Measurements from ENCODE around the gene MRPL48. TPM values are rescaled to one million over a fixed set of nuclear protein-coding genes. Genes with fewer than 3 reads are reported as not detected.

The MRPL48 gene
- total RNA-seq, 1 donor from 2014 or later = 35.6 TPM

DNA sequence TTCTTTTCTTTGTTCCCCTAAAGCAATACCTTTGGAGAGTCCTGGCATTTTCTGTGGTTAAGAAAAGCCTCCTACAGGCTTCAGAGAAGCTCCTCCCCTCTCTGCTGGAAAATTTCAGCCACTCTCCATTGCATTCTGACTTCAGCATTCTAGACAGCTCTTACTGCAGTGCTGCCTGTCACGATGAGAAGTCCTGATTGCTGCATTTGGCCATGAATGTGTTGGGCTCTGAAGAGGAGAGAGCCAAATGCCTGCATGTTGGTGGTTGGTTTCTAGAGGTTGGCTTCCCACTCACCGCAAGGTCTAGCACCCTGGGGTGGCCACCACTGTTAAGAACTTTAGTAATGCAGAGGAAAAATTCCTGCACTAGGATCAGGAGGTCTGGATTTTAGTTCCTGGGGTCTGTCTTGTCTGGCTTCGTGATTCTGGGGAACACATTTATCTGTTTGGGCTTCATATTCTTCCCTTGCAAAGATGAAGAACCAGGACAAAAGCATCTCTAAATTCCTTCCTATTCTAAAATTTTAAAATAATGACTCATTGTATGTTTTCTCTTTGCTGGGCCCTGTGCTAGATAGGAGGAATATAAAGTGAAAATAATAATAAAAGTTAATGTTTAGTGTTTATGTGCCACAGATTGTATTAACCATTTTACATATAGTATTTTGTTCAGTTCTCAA is 50.9 kb downstream of the MRPL48 start:
- peaks cover 13% of the 10 kb centered on the region for H3K36me3 ChIP-seq
- H3K9me3 ChIP-seq (replicated peaks) = no peaks in the 10 kb centered on the region
- DNase-seq = no peak
- no peak overlapping the region for H3K4me3 ChIP-seq
- intact Hi-C loops (cut with micrococcal nuclease) = no loop called here
- H3K4me1 ChIP-seq = peaks cover 13% of the 10 kb centered on the region
- peak overlapping the region; percentile 34 for H3K27ac ChIP-seq (replicated peaks)
- no peaks in the 10 kb centered on the region for H3K27me3 ChIP-seq (ENCODE audit: low read depth)
- TF ChIP-seq, protein P1, sequence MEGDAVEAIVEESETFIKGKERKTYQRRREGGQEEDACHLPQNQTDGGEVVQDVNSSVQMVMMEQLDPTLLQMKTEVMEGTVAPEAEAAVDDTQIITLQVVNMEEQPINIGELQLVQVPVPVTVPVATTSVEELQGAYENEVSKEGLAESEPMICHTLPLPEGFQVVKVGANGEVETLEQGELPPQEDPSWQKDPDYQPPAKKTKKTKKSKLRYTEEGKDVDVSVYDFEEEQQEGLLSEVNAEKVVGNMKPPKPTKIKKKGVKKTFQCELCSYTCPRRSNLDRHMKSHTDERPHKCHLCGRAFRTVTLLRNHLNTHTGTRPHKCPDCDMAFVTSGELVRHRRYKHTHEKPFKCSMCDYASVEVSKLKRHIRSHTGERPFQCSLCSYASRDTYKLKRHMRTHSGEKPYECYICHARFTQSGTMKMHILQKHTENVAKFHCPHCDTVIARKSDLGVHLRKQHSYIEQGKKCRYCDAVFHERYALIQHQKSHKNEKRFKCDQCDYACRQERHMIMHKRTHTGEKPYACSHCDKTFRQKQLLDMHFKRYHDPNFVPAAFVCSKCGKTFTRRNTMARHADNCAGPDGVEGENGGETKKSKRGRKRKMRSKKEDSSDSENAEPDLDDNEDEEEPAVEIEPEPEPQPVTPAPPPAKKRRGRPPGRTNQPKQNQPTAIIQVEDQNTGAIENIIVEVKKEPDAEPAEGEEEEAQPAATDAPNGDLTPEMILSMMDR (IDR thresholded peaks at IDR 0.05; ENCODE audit: borderline replicate concordance) = no peak

GRCh38 chr11:73839123-73839457 is 51.4 kb downstream of the MRPL48 start:
- Histone ChIP-seq H3K9me3 (replicated peaks) (no peaks in the 10 kb centered on the region), H3K27ac (replicated peaks) (no peak overlapping the region), H3K27me3 (ENCODE audit: low read depth) (no peaks in the 10 kb centered on the region), H3K4me3 (no peak overlapping the region), H3K4me1 (peaks cover 13% of the 10 kb centered on the region), H3K36me3 (peaks cover 18% of the 10 kb centered on the region)
- TF ChIP-seq, protein P1 (IDR thresholded peaks at IDR 0.05; ENCODE audit: borderline replicate concordance) = no peak
- intact Hi-C loops (cut with micrococcal nuclease) = no loop called here
- no peak for DNase-seq

- H3K27me3 ChIP-seq (ENCODE audit: low read depth) = no peaks in the 10 kb centered on the region
- no peak overlapping the region for H3K4me3 ChIP-seq
- DNase-seq = no peak
- H3K27ac ChIP-seq (replicated peaks) = peak overlapping the region; percentile 60
- TF ChIP-seq, protein P1 (IDR thresholded peaks at IDR 0.05; ENCODE audit: borderline replicate concordance) = no peak
- H3K4me1 ChIP-seq = peaks cover 22% of the 10 kb centered on the region
- peaks cover 18% of the 10 kb centered on the region for H3K36me3 ChIP-seq
- intact Hi-C loops (cut with micrococcal nuclease) = no loop called here
- no peaks in the 10 kb centered on the region for H3K9me3 ChIP-seq (replicated peaks)
Measured at GRCh38 chr11:73851046-73851764, 63.5 kb downstream of the MRPL48 start.

DNA sequence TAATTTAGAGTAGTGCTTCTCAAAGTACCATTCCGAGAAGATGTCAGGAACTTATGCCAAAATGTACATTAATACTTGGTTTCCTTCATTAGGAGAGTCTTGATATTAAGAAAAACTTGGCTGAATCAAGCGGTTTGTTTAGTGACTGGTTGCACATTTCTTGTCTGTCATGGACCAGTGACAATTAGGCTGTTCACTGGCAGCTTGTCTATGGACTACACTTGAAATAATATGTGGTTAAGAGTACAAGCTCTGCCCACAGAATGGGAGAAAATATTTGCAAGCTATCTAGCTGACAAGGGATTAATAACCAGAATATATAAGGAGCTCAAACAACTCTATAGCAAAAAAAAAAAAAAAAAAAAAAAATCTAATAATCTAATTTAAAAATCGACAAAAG is 64.4 kb downstream of the MRPL48 start:
- H3K27ac ChIP-seq (replicated peaks) = peak overlapping the region; percentile 60
- H3K9me3 ChIP-seq (replicated peaks) = no peaks in the 10 kb centered on the region
- no peak for DNase-seq

DNA sequence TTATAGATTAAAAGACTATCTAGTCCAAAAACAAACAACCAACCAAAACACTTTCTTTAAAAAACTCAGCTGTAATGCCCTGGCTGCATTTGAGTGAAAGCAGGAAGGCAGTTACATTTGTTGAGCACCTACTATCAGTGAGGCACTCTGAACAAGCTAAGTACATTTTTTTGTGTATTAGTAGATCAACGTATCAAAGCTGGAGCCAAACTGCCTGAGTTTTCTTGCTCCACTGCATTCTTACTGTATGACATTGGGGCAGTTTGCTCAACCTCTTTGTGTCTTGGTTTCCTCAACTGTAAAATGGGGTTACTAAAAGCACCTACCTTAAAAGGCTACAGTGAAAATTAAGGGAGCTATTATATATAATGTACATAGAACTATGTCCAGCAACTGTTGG is 67.0 kb downstream of the MRPL48 start:
- TF ChIP-seq, protein P1 (IDR thresholded peaks at IDR 0.05; ENCODE audit: borderline replicate concordance) = no peak
- H3K9me3 ChIP-seq (replicated peaks) = no peaks in the 10 kb centered on the region
- H3K4me1 ChIP-seq = peaks cover 30% of the 10 kb centered on the region
- peaks cover 4% of the 10 kb centered on the region for H3K36me3 ChIP-seq
- DNase-seq = no peak
- intact Hi-C loops (cut with micrococcal nuclease) = no loop called here
- H3K4me3 ChIP-seq = no peak overlapping the region
- H3K27me3 ChIP-seq (ENCODE audit: low read depth) = no peaks in the 10 kb centered on the region
- no peak overlapping the region for H3K27ac ChIP-seq (replicated peaks)

More for the DNA sequence above, 64.4 kb downstream of the MRPL48 start:
- Histone ChIP-seq H3K36me3 (peaks cover 12% of the 10 kb centered on the region), H3K27me3 (ENCODE audit: low read depth) (no peaks in the 10 kb centered on the region), H3K4me1 (peaks cover 30% of the 10 kb centered on the region), H3K4me3 (no peak overlapping the region)
- TF ChIP-seq, protein P1 (IDR thresholded peaks at IDR 0.05; ENCODE audit: borderline replicate concordance) = no peak
- intact Hi-C loops (cut with micrococcal nuclease) = no loop called here

Data from left ventricle myocardium inferior (tissue), 1 donor.